T-helper 2 cell (primary cell): Measurements from ENCODE around the gene KIAA1614.

Source experiments
- DNase-seq, 5 experiments: peaks; one replicate each; pipeline versions ENCODE4 v3.0.0 to v3.0.0-alpha.2; 2012 to 2022

Gene KIAA1614

DNA sequence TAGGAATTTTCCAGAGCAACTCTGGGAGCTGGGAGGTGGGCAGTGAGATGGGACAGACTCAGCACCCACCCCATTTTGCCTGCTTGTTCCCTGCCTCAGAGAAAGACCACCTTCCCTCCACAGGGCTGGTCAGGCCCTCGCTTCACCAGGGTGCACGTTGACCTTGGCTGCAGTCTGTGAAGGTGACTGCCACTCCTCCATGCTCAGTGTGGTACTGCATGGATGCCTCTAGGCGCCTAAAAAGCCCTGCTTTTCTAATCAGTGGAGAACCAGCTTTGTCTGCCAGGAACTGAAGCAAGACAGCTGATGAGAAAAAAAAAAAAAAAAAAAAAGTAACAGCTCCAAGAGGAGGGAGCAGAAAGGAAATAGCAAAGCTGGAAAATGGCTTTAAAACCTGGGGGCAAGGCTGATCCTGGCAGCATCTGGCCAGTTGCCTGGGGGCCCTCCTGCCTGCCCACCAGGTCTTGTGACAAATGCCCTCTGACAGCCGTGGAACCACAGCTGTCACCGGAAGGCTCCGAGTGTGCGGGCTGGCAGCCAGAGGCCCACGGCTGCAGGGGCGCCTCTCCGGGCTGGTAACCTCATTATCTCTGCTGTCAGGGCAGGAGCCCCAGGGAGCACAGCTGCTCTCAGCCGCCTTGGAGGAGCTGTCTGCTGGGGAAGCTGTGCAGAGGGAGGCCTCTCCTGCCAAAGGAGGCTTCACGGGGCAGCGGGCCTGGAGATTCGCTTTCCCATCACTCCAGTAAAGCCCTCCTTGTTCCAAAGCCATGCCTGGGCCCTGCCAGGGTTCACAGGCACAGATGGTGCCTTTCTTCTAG, 13.7 kb downstream of the KIAA1614 start:
- DNase-seq, result no peak

DNA sequence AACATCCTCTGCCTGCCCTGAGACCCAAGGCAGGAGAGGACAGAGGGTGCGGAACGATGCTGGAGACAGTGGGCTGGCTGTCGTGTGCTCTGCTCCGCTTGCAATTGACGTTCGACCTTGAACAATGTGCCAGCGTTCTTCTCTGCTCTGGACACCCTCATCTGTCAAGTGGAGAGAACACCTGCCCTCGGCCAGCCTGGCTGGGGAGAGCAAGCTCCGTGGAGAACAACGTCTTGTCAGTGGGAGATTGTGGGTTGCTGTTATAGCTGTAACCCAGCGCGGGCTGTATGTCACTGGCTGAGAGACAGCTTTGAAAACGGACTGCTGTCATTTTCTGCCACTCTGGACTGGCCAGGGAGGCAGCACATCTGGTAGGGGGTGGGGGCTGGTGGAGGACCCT, 14.7 kb downstream of the KIAA1614 start:
- no peak for DNase-seq

DNA sequence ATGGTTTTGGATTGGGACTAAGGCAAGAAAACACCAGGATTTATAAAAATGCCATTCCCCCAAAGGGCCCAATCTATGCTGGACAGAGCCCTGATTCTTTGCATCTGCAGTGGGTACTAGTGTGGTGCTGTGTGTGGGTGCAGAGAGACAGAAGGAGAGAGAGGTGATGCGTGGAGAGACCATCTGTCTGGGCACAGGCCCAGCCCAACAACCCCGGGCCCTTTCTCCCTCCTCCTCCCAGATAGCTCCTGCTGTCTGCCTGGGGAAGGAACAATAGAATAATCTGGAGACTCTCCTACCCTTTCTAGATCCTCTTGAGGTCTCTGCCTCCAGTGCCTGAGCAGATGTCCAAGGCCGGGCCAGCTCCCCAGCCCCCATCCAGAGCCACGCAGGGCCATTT, 15.1 kb downstream of the KIAA1614 start:
- no peak for DNase-seq

DNA sequence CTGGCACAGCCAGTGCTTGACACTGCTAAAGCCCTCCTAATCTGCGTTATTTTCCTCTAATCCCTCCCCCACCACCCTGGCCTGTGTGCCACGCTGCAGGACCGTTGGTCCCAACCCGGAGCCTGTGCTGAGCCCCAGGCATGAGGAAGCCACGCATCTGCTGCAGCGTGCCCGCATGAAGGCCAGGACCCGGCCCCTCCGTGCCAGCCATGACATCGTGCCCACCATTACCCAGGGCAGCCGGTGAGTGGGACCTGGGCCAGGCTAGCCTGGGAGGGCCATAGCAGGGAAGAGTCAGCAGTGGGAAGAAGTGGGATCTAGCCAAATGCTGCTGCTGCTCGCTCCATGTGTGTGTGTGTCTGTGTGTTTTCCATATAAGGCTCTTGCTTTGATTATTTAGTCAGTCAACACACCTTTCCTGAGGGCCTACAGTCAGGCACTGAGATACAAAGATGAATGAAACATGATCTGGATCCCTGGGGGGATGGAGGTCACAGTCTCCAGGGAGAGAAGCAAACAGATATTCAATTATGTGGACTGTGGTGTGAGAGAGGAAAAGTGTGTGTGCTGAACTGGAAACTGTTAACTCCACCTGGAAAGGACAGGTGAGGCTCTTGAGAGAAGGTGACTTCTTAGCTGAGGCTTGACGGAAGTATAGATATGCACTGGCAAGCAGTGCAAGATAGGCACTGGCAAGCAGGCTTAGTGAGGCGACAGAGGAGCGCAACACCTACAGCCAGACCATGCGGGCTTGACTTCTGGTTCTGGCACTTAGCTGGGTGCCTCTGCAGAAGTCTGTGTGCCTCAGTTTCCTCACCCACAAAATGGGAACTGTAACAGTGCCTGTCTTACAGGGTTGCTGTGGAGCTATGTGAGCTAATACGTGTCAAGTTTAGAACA, 15.9 kb downstream of the KIAA1614 start:
- no peak for DNase-seq

DNA sequence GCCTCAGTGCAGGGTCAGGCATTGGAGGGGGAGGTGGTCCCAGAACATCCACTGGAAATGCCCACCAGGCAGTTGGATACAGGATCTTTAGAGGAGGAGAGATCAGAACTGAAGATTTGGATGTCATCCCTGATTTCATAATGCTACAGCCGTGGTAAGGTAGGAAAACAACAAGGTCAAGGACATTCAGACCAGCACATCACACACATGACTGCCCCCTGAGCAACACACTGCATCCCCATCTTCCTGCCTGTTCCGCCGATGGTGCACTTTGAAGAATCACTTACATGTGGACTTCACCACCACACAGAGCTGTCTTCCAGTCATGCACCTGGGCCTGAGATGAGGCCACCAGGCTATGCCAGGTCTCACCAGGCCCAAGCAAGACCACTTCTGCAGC, 16.7 kb downstream of the KIAA1614 start:
- DNase-seq, result no peak

DNA sequence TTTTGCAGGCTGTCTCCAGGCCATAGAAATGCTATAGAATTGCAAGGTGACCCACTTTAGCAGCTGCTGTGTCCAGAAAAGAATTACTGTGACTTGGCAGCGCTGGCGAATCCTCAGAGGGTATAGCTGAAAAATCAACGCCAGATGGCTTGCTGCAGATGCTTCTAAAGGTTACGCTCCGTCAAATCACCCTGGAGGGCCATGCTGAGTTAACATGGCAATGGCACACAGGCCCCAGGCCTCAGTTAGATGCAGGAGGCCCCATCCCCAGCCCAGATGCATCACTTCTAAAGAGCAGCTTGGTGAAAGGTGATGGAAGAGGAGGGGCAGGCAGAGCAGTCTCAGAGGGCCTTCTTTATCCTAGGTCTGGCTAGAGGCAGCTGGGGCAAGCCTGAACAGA, 18.0 kb downstream of the KIAA1614 start:
- no peak for DNase-seq

DNA sequence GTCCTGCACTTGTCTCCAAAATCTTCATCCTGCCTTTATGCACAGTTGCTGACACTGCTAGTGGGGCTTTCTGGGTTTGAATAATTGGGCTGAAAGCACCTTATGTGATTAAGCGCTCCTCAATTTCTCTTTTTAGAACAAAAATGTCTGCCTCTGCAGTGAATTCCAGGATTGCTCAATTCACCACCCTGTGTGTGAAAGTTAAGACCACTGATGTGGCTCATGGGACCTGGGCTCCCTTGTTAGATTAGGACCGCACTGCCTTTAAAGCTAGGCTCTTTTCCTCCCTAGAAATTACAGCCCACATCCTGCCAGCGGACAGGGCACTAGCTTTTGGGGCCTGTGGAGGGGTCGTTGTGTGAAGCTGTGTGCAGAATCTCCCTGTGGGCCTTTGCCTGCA, 18.8 kb downstream of the KIAA1614 start:
- DNase-seq, result no peak

DNA sequence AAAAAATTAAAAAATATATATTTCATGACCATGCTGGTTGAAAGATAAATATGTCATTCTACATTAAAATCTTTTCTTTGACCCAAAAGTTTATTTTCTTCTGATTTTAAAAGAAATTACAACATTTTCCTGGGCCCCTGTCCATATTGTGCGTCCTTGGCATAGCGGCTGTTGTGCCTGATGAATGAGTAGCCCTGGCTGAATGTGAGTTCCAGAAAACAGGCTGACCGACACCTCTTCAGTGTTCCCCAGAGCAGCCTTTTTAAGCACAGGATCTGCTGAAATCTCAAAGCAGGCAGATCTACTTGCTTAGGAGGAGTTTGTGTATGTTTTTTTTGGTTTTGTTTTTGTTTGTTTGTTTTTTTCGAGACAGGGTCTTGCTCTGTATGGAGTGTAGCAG, 19.7 kb downstream of the KIAA1614 start:
- DNase-seq, result no peak

DNA sequence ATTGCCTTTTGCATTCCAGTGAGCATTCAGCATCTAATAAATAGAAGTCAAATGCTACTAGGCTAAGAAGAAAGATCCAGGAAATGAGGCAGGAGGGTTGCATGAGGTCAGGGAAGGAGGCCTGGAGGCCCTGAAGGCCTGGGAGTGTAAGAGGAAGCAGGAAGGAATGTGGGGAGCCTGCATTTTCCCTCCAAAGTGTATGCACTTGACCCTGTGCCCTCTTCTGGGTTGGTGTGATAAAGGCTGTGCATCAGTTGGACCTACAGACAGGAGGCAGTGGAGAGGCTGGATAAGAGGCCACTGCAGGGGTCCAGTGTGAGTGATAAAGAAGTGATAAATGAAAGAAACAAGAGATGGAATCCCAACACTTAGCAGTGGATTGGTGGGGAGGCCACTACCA, 20.4 kb downstream of the KIAA1614 start:
- no peak for DNase-seq

DNA sequence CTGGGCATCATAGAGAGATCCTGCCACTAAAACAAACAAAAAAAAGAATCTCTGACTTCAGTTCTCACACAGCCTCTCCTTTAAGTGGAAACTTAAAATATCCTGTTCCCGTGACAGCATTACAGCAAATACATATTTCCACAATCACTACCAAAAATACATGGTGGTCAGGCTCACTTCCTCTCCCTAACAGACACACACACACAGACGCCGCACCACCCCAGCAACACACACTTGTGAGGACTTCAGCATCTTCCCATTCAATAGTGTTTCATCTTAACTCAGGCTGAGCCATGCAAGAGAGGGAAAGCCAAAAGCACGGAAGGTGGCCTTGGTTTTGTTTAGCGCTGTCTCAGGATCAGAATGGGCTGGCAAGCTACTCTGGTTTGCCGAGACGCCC, 21.9 kb downstream of the KIAA1614 start:
- DNase-seq, result peak in 1 of 5 experiments; percentile 15

DNA sequence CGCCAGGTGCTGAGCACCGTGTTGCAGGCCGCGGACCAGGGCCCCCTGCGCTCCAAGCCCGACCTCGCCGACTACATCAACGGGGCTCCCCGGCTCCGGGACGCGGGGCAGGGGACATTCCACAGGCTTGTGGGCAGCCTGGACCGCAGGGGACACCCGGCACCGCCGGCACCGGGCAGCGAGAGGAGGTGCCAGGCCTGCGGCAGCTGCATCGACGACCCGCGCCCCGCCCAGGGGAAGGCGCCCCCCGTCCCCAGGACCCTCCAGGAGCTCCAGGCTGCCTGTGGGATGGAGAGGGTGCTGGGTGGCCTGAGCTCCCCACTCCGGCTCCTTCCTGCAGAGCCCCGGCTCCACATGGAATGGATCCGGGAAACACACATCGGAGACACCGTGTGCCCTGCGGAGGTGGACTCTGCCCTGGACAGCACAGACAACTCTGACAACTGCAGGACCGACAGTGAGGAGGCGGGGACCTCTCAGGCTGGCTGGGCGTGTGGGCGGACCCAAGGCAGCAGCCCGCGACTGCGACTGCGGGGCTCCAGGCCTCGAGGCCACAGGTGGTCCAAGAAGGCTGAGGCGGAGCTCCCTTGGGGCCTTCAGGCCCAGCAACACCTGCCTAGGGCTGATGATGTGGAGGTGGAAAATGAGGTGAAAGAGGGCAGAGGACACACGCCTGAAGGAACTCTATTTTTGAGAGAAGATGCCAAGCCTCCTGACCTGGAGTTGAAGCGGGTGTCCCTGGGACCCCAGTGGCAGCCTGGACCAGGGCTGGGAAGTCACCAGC, 22.8 kb downstream of the KIAA1614 start:
- no peak for DNase-seq

DNA sequence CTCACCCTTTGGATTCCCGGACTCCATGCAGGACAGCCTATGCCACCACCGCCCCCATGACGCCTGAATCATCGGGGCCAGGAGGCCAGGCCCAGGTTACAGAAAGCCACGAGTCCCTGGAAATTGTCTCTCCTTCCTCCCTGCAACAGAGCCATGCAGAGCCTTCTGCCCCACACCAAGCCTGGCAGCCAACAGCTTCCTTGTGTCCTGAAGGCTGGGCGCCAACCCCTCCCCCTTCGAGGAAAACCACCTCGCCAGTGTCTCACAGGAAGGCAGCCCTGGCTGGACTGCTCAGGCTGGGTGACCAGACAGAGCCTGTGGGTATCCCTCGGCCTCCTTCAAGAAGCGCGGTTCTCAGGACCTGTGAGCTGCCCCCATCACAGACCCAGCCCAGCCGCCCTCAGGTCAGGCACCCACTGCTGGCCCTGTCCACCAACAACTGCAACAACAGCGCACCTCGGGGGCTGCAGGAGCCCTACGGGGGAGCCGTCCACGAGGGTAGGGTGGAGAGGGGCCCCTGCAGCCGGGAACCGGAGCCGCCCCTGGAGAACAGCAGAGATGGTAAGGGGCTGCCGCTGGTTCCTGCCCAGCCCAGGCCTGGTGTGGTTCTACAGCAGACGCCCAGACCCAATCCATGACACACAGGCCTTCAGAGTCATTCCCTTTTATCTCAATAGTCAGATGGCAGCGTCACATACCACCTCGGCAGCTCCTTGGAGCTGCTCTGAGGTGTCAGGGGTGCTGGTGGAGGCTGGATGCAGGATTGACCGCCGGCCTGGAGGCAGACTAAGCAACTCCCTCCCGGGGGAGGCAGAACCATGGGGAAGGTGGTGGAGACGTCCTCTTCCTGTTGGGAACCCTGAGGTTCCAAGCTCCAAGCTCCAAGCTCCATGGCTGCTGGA, 23.7 kb downstream of the KIAA1614 start:
- no peak for DNase-seq

DNA sequence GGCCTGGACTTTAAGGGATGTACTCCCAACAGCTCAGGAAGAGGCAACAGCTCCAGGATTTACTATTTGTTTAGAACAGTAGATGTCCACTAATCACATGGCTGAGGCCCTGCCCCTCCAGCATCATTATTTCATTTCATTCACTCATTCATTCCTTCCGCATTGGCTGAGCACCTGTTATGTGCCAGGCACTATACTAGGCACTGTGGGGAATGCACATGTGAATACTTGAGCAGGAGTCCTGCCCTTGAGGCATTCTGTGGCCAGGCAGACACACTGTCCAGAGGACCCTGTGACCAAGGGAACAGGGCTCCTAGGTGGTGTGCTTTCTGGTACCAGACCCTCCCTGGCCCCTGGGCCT, 24.3 kb downstream of the KIAA1614 start:
- DNase-seq, result no peak

DNA sequence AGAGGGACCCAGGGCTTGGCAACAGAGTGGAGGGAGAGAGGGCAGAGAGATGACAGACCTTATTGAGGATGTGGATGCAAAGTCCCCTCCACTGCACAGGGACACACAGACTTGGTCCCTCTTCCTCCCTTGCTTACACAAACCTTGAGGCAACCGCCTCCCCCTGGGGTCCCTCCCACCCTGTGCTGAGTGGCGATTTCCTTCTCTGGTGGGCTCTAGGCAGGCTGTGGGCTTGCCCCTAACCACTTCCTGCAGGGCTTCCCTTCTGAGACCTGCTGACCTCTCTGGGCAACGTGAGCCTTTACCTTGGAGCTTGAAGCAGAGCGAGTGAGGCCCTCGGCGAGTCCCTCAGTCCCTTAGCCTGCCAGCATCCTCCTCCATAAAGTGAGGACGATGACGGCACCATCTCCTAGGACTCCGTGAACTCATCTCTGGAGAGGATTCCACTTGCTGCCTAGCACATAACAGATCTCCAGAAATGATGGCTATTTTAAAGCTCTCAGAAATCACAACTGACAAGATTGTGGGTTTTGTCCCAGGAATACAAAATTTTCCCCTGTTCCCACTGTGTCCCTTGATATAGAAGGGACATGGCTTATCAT, 25.0 kb downstream of the KIAA1614 start:
- no peak for DNase-seq

DNA sequence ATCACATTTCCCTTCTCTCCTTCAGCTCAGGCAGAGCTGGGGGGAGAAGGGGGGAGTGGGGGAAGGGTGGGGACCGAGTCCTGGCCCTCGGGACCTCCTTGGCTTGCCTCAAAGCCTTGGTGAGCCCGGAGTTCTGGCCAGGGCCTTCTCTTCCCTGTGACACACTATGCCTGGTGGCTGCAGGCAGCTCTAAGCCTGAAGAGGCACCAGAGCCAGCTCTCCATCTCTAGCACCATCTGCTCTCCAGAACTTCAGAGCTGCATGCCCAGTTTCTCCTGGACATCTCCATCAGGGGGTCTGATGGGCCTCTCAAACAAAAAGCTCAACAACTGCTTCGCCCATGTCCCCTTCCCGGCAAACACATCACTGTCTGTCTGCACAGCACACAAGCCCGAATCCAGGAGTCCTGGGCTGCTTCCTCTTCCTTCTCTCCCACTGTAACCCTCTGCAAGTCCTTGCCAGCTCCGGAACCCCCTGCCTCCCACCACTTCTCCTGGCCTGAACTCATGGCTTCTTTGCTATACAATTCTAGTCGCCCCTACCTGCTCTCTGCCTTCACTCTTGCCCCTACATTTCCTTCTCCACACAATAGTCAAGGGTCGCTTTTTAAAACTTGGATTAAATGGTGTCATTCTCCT, 26.5 kb downstream of the KIAA1614 start:
- DNase-seq, result no peak

DNA sequence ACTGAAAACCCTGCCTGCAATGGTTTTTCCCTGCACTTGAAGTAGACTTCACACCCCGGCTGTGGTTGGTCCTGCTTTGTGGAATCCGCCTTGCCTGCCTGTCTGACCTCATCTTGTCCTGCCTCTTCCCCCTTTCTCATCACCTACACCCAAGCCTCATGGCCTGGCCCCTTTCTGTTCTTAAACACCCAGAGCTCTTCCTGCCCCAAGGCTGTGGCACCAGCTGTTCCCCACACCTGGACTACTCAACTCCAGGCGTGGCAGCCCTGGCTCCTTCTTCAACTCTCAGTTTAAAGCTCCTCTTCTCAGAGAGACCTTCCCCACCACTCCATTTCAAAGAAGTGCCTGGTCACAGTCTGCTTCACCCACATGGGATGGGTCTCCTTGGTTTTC, 27.0 kb downstream of the KIAA1614 start:
- DNase-seq, result no peak

DNA sequence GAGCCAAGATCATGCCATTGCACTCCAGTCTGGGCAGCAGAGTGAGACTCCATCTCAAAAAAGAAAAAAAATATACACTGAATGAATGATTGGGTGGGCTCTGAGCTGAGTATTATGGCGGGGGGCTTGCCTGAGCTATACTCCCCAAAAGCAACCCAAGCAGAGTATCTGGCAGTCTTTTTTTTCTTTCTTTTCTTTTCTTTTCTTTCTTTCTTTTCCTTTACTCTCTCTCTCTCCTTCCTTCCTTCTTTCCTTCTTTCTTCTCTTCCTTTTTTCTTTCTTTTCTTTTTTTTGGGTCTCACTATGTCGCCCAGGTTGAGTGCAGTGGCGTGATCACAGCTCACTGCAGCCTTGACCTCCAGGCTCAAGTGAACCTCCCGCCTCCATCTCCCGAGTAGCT, 27.7 kb downstream of the KIAA1614 start:
- DNase-seq, result no peak

DNA sequence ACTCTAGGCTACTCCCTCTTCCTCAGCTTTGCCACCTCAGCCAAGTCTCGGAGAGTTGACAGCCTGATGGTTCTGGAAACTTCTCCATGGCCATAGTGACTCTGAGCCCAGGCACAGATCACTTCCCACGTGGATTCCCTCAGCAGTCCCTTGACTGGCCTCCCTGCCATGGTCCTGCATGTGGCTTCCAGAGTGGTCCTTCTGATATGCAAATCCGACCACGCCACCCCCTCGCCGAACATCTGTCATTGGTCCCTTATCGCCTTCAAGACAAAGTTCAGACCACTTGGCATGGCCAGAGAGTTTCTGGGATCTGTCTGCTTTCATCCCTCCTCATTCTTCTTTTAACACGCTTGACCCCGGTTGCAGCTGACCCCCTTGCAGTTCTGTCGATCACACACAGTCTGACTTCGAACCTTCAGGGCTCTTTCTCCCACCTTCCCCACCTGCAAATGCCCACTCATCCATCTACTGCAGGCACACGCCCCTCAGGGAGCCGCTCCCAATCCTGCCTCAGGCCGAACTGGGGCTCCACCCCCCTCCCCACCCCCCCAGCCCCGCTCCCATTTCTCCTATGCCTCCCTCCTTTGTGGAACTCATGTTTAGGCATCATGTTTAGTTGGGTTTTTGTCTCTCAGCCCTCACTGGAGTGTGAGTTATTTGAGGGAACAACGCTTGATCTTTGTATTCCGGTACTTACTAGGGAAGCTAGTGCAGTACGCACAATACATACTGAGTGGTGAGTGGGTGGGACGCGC, 29.0 kb downstream of the KIAA1614 start:
- DNase-seq, result no peak

DNA sequence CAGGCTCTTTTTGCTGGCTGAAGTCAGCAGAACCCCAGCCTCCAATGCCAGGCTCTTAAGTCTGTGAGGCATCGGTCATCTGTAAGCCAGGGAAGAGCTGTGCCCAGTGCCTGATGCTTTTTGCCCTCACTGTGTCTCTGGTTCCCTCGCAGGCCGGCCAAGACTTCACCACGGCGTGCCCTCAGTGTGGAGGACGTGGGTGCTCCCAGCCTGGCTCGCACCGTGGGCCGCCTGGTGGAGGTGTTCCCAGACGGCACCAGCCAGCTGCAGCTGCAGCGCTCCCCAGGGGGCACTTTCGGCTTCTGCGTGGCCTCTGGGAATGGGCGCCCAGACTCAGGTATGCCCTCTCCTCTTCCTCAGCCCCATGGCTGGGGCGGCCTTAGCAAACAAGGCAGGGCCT, 32.5 kb downstream of the KIAA1614 start:
- no peak for DNase-seq

DNA sequence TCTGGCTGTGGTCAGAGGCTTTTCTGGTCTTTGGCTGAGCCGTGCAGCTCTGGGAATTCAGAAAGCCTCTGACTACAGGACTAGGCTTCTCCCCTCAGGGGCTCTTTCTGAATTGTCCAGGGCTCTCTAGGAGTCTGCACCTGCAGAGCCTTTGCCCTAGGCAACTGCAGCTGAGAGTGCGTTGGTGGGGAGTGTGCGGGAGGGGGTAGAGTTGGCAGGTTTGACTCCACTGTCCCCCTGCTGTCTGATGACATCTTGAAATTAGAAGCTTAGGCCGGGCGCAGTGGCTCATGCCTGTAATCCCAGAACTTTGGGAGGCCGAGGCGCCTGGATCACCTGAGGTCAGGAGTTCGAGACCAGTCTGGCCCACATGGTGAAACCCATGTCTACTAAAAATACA, 32.9 kb downstream of the KIAA1614 start:
- DNase-seq, result no peak

DNA sequence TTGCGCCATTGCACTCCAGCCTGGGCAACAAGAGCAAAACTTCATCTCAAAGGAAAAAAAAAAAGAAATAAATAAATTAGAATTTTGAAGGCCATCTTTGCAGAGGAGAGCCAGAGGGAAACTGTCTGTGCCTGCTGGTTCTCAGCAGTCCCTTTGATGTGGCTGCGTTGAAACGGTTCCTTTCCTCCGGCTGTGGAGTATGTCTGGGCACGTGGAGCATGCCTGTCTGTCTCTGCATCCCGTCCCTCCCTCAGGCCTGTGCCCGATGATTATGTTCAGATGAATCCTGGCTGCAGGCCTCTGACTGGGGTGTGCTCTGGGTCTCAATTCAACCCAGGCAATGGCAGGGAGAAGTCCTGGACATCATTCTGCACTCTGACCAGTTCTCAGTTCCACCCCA, 33.4 kb downstream of the KIAA1614 start:
- DNase-seq, result no peak
